ENCODE results near the gene ENAH.
"Not testable (repeated sequence)": the region's sequence is repeated elsewhere in the genome, so short reads cannot be mapped to it uniquely, and the experiment has no call there.

ENAH gene

GRCh38 chr1:225652729-225653462 lies at the start of gene ENAH:
Gene ENAH, minus strand, starts transcription at chr1:225653123. Its CDS starts 433 bp downstream, at chr1:225652690.
- DNase-seq = peak; percentile 43 to 44

- DNase-seq = no peak
Observed at GRCh38 chr1:225700889-225701465, 48.1 kb upstream of the ENAH start.

- no peak for DNase-seq
Observed at GRCh38 chr1:225700164-225700821, 47.4 kb upstream of the ENAH start.

GRCh38 chr1:225699336-225699735 lies 46.4 kb upstream of the ENAH start:
- DNase-seq = no peak

GRCh38 chr1:225698194-225698593 lies 45.3 kb upstream of the ENAH start:
- not testable (repeated sequence) for DNase-seq

GRCh38 chr1:225697428-225697827 lies 44.5 kb upstream of the ENAH start:
- DNase-seq = no peak

- no peak for DNase-seq
Observed at GRCh38 chr1:225695578-225696337, 42.8 kb upstream of the ENAH start.

- DNase-seq = no peak
Observed at GRCh38 chr1:225694151-225694603, 41.3 kb upstream of the ENAH start.

GRCh38 chr1:225693697-225694096 lies 40.8 kb upstream of the ENAH start:
- not testable (repeated sequence) for DNase-seq

GRCh38 chr1:225693085-225693696 lies 40.3 kb upstream of the ENAH start:
- no peak for DNase-seq

- DNase-seq = no peak
Observed at GRCh38 chr1:225692517-225692879, 39.6 kb upstream of the ENAH start.

GRCh38 chr1:225691861-225692516 lies 39.1 kb upstream of the ENAH start:
- no peak for DNase-seq

GRCh38 chr1:225691377-225691776 lies 38.5 kb upstream of the ENAH start:
- DNase-seq = no peak

- DNase-seq = no peak
Observed at GRCh38 chr1:225689882-225690459, 37.0 kb upstream of the ENAH start.

- no peak for DNase-seq
Observed at GRCh38 chr1:225688345-225688744, 35.4 kb upstream of the ENAH start.

GRCh38 chr1:225685476-225686176 lies 32.7 kb upstream of the ENAH start:
- no peak for DNase-seq

- DNase-seq = no peak
Observed at GRCh38 chr1:225684741-225685140, 31.8 kb upstream of the ENAH start.

- no peak for DNase-seq
Observed at GRCh38 chr1:225681231-225681630, 28.3 kb upstream of the ENAH start.

GRCh38 chr1:225678545-225678944 lies 25.6 kb upstream of the ENAH start:
- DNase-seq = no peak

- DNase-seq = no peak
Observed at GRCh38 chr1:225677350-225678124, 24.6 kb upstream of the ENAH start.
